Endothelial cell of umbilical vein (primary cell): ENCODE data around the gene KCNK16.

Experiments
- FOS ChIP-seq: IDR thresholded peaks from 2 replicates; pipeline ENCODE4 v1.6.1; 2011; ENCODE audit warnings: mild to moderate bottlenecking, low read length, moderate library complexity, borderline replicate concordance; ENCODE audit not compliant: insufficient read depth
- MYC ChIP-seq: IDR thresholded peaks from one replicate; pipeline ENCODE4 v1.6.1; 2011; ENCODE audit warnings: mild to moderate bottlenecking, low read depth, low read length
- POLR2A ChIP-seq: IDR thresholded peaks from 2 replicates; pipeline ENCODE4 v1.6.1; 2012; ENCODE audit warnings: low read depth, mild to moderate bottlenecking, control low read depth, low read length
- POLR2AphosphoS5 ChIP-seq: IDR thresholded peaks from 2 replicates; pipeline ENCODE4 v1.6.1; 2012; ENCODE audit warnings: low read depth, mild to moderate bottlenecking, control low read depth, low read length, moderate library complexity; ENCODE audit not compliant: insufficient read depth
- TF ChIP-seq, protein P1 (sequence below), 2 donors: IDR thresholded peaks; 1 replicate in 1 of 2; 2 replicates in 1 of 2; pipeline ENCODE4 v1.5.1; 2011; ENCODE audit warnings: low read length in 2 of 2, mild to moderate bottlenecking in 2 of 2, moderate library complexity in 2 of 2, control low read depth in 1 of 2, inconsistent platforms in 1 of 2, low read depth in 1 of 2; ENCODE audit not compliant: insufficient read depth in 1 of 2; ENCODE audit errors: extremely low read depth in 1 of 2

GRCh38 chr6:39365281-39366074, 43.0 kb upstream of the KCNK16 start:
- TF ChIP-seq POLR2A (no peak), POLR2AphosphoS5 (no peak), MYC (no peak), FOS (peak; percentile 51)
- TF ChIP-seq, protein P1, sequence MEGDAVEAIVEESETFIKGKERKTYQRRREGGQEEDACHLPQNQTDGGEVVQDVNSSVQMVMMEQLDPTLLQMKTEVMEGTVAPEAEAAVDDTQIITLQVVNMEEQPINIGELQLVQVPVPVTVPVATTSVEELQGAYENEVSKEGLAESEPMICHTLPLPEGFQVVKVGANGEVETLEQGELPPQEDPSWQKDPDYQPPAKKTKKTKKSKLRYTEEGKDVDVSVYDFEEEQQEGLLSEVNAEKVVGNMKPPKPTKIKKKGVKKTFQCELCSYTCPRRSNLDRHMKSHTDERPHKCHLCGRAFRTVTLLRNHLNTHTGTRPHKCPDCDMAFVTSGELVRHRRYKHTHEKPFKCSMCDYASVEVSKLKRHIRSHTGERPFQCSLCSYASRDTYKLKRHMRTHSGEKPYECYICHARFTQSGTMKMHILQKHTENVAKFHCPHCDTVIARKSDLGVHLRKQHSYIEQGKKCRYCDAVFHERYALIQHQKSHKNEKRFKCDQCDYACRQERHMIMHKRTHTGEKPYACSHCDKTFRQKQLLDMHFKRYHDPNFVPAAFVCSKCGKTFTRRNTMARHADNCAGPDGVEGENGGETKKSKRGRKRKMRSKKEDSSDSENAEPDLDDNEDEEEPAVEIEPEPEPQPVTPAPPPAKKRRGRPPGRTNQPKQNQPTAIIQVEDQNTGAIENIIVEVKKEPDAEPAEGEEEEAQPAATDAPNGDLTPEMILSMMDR (IDR thresholded peaks at IDR 0.05; ENCODE audit: extremely low read depth in 1 of 2, insufficient read depth in 1 of 2, low read depth in 1 of 2, low read length in 2 of 2), result no peak
